ENCODE measurements around the gene CDKAL1.

DNA sequence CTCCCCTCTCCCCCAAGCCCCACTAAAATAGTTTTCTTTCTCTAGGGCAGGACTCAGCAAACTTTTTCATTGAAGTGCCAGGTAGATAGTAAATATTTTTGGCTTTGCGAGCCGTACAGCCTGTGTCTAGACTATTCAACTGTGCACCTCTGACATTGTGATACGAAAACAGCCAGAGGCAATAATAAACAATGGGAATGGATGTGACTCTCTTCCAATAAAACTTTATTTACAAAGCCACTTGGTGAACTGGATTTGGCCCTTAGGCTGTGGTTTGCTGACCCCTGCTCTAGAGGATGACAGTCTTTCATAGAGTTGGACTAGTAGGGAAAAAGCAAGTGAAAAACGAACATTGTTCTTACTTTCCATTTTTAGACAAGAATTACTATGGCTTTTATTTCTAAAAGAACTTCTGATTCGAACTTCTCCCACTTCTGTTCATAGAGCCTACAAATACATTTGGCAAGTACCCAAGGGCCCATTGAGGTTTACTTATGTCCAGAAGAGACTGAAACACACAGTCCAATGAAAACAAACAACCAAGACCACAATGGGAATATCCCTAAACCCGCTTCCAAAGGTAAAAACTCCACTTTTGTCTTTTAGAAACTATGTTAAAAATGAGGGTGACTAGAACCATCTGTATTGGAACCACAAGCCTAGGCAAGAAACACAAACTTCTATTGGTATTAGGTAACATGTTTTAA, 46.4 kb upstream of the CDKAL1 start:
- TF ChIP-seq POLR2A (IDR thresholded peaks at IDR 0.05; ENCODE audit: control extremely low read depth in 1 of 2, low read depth in 2 of 2, low read length in 2 of 2), result no peak
- TF ChIP-seq HDAC6 (IDR thresholded peaks at IDR 0.05; ENCODE audit: low read depth, low read length), result no peak
- no peak for TF ChIP-seq MAFK (IDR thresholded peaks at IDR 0.05; ENCODE audit: low read depth, low read length)
- TF ChIP-seq, protein P1, sequence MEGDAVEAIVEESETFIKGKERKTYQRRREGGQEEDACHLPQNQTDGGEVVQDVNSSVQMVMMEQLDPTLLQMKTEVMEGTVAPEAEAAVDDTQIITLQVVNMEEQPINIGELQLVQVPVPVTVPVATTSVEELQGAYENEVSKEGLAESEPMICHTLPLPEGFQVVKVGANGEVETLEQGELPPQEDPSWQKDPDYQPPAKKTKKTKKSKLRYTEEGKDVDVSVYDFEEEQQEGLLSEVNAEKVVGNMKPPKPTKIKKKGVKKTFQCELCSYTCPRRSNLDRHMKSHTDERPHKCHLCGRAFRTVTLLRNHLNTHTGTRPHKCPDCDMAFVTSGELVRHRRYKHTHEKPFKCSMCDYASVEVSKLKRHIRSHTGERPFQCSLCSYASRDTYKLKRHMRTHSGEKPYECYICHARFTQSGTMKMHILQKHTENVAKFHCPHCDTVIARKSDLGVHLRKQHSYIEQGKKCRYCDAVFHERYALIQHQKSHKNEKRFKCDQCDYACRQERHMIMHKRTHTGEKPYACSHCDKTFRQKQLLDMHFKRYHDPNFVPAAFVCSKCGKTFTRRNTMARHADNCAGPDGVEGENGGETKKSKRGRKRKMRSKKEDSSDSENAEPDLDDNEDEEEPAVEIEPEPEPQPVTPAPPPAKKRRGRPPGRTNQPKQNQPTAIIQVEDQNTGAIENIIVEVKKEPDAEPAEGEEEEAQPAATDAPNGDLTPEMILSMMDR (IDR thresholded peaks at IDR 0.05; ENCODE audit: control extremely low read depth in 1 of 3, insufficient read depth in 1 of 3, low read depth in 1 of 3, low read length in 3 of 3), result no peak
- no peak for TF ChIP-seq EP300 (IDR thresholded peaks at IDR 0.05; ENCODE audit: borderline replicate concordance in 1 of 2, low read depth in 2 of 2, low read length in 2 of 2)
- TF ChIP-seq EZH2 (IDR thresholded peaks at IDR 0.05; ENCODE audit: low read depth, low read length, severe bottlenecking), result no peak
- no peak for TF ChIP-seq CHD2 (IDR thresholded peaks at IDR 0.05; ENCODE audit: low read length)
- no peak for TF ChIP-seq POLR2AphosphoS5 (IDR thresholded peaks at IDR 0.05; ENCODE audit: low read depth, low read length)
- TF ChIP-seq BRCA1 (IDR thresholded peaks at IDR 0.05; ENCODE audit: low read depth, low read length), result no peak
- TF ChIP-seq JUND (IDR thresholded peaks at IDR 0.05; ENCODE audit: low read length), result no peak
- TF ChIP-seq, protein P2, sequence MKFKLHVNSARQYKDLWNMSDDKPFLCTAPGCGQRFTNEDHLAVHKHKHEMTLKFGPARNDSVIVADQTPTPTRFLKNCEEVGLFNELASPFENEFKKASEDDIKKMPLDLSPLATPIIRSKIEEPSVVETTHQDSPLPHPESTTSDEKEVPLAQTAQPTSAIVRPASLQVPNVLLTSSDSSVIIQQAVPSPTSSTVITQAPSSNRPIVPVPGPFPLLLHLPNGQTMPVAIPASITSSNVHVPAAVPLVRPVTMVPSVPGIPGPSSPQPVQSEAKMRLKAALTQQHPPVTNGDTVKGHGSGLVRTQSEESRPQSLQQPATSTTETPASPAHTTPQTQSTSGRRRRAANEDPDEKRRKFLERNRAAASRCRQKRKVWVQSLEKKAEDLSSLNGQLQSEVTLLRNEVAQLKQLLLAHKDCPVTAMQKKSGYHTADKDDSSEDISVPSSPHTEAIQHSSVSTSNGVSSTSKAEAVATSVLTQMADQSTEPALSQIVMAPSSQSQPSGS (IDR thresholded peaks at IDR 0.05; ENCODE audit: low read length), result no peak
- TF ChIP-seq, protein P3, sequence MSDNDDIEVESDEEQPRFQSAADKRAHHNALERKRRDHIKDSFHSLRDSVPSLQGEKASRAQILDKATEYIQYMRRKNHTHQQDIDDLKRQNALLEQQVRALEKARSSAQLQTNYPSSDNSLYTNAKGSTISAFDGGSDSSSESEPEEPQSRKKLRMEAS (IDR thresholded peaks at IDR 0.05), result no peak
- TF ChIP-seq CHD1 (IDR thresholded peaks at IDR 0.05; ENCODE audit: low read depth, low read length), result no peak

Measured in H1 (cell line).